HepG2 (cell line): Measurements from ENCODE around the gene MEDAG.

Source experiments
- CBX5 ChIP-seq: sonication (generic); formaldehyde crosslinking; IDR thresholded peaks from 2 replicates; pipeline ENCODE4 v1.4.0; 2020; ENCODE audit warnings: missing genetic modification reagents, borderline replicate concordance
- EZH2 ChIP-seq: conservative IDR thresholded peaks from 2 replicates; pipeline ENCODE4 v1.6.1; 2012; ENCODE audit warnings: mild to moderate bottlenecking, low read depth, low read length, moderate library complexity
- GMEB1 ChIP-seq: sonication (generic); formaldehyde crosslinking; IDR thresholded peaks from 2 replicates; pipeline ENCODE4 v1.5.1; 2020; ENCODE audit warnings: missing genetic modification reagents, mild to moderate bottlenecking, borderline replicate concordance
- ZBTB38 ChIP-seq: sonication (generic); formaldehyde crosslinking; IDR thresholded peaks from 2 replicates; pipeline ENCODE4 v1.5.1; 2020; ENCODE audit warnings: mild to moderate bottlenecking, missing genetic modification reagents
- ZBTB7A ChIP-seq: sonication (generic); formaldehyde crosslinking; IDR thresholded peaks from 2 replicates; pipeline ENCODE4 v1.8.0; 2022; ENCODE audit warnings: mild to moderate bottlenecking, missing genetic modification reagents
- ZNF281 ChIP-seq: sonication (generic); formaldehyde crosslinking; IDR thresholded peaks from 2 replicates; pipeline ENCODE4 v1.4.0; 2020; ENCODE audit warnings: missing genetic modification reagents, borderline replicate concordance

- TF ChIP-seq ZBTB7A (CRISPR knock-in tag): no peak
- no peak for TF ChIP-seq CBX5 (CRISPR knock-in tag)
- no peak for TF ChIP-seq EZH2
- no peak for TF ChIP-seq GMEB1 (CRISPR knock-in tag)
- TF ChIP-seq ZNF281: no peak
- TF ChIP-seq ZBTB38 (CRISPR knock-in tag): no peak
Observed at GRCh38 chr13:30928978-30929377, 22.9 kb downstream of the MEDAG start.
